Keratinocyte (primary cell): ENCODE measurements around the gene TTLL8. TPM values are rescaled to one million over a fixed set of nuclear protein-coding genes. Genes with fewer than 3 reads are reported as not detected.

Experiments
- DNase-seq: peaks from one replicate; pipeline ENCODE4 v3.0.0-alpha.2; 2011; ENCODE audit warnings: low read depth, missing footprints, low spot score
- FAIRE-seq: peaks from 2 replicates; lab custom pipeline; 2011; peaks lifted over from hg19 to GRCh38; lab: Jason Lieb, UNC
- H2AFZ ChIP-seq: 2 replicates; pipeline ENCODE4 v1.6.0; 2012; ENCODE audit warnings: low read length, control low read depth, inconsistent platforms; ENCODE audit not compliant: control insufficient read depth
- H3K27ac ChIP-seq: 2 replicates; pipeline ENCODE4 v1.5.1; 2011; ENCODE audit warnings: low read length; ENCODE audit not compliant: control insufficient read depth, insufficient read depth
- H3K27me3 ChIP-seq: 3 replicates; pipeline ENCODE4 v1.6.0; 2011; ENCODE audit warnings: low read length; ENCODE audit not compliant: control insufficient read depth, insufficient read depth; ENCODE audit errors: extremely low read depth
- H3K36me3 ChIP-seq, 2 experiments: 2 replicates in 1 of 2; 3 replicates in 1 of 2; pipeline ENCODE4 v1.5.1; 2011; ENCODE audit warnings: low read length in 2 of 2, mild to moderate bottlenecking in 1 of 2; ENCODE audit not compliant: control insufficient read depth in 2 of 2, insufficient read depth in 2 of 2; ENCODE audit errors: extremely low read depth in 1 of 2
- H3K4me1 ChIP-seq: 3 replicates; pipeline ENCODE4 v1.5.1; 2011; ENCODE audit warnings: low read length; ENCODE audit not compliant: control insufficient read depth, insufficient read depth; ENCODE audit errors: extremely low read depth
- H3K4me2 ChIP-seq: 3 replicates; pipeline ENCODE4 v1.6.0; 2011; ENCODE audit warnings: low read depth, low read length; ENCODE audit not compliant: control insufficient read depth, insufficient read depth; ENCODE audit errors: extremely low read depth
- H3K4me3 ChIP-seq, 3 experiments: fragments of 200-600 bp in 1 of 3; sonication (generic) in 1 of 3; 2 replicates in 2 of 3; 3 replicates in 1 of 3; pipeline ENCODE4 v1.5.1; 2011 to 2016; ENCODE audit warnings: low read length in 3 of 3, mild to moderate bottlenecking in 3 of 3, control low read depth in 2 of 3, inconsistent platforms in 1 of 3, low read depth in 1 of 3, mixed read lengths in 1 of 3, mixed run types in 1 of 3, moderate library complexity in 1 of 3; ENCODE audit not compliant: control insufficient read depth in 2 of 3, insufficient read depth in 2 of 3; ENCODE audit errors: extremely low read depth in 1 of 3
- H3K79me2 ChIP-seq: 2 replicates; pipeline ENCODE4 v1.6.0; 2012; ENCODE audit warnings: low read length; ENCODE audit not compliant: control insufficient read depth, insufficient read depth
- H3K9ac ChIP-seq: 3 replicates; pipeline ENCODE4 v1.6.0; 2011; ENCODE audit warnings: low read length; ENCODE audit not compliant: control insufficient read depth, insufficient read depth; ENCODE audit errors: extremely low read depth
- H3K9me1 ChIP-seq: 3 replicates; pipeline ENCODE4 v1.6.0; 2011; ENCODE audit warnings: low read length; ENCODE audit not compliant: control insufficient read depth, insufficient read depth; ENCODE audit errors: extremely low read depth
- H3K9me3 ChIP-seq: 2 replicates; pipeline ENCODE4 v1.5.1; 2012; ENCODE audit warnings: low read depth, low read length; ENCODE audit not compliant: control insufficient read depth
- H4K20me1 ChIP-seq: 3 replicates; pipeline ENCODE4 v1.6.0; 2011; ENCODE audit warnings: low read length; ENCODE audit not compliant: control insufficient read depth, insufficient read depth; ENCODE audit errors: extremely low read depth
- CTCF ChIP-seq, 3 experiments: IDR thresholded peaks in 1 of 3; conservative IDR thresholded peaks in 1 of 3; optimal IDR thresholded peaks in 1 of 3; 2 replicates in 2 of 3; 3 replicates in 1 of 3; pipeline versions ENCODE3 to v1.5.1; 2011; ENCODE audit warnings: low read length in 3 of 3, mild to moderate bottlenecking in 3 of 3, moderate library complexity in 2 of 3, control low read depth in 1 of 3, inconsistent platforms in 1 of 3; ENCODE audit not compliant: insufficient read depth in 2 of 3; ENCODE audit errors: extremely low read depth in 1 of 3
- EZH2 ChIP-seq: IDR thresholded peaks from one replicate; pipeline ENCODE4 v1.6.1; 2012; ENCODE audit warnings: inconsistent platforms, mild to moderate bottlenecking, low read length, moderate library complexity
- dilution Hi-C: fragments of 300-500 bp; cut with MboI; formaldehyde crosslinking; loops from one replicate; pipeline ENCODE4 v1.7.0; 2020; ENCODE audit warnings: low sequenced_read_pairs; ENCODE audit not compliant: extremely low pct_ligation_motif_present
- polyA plus RNA-seq, 5 experiments: library from polyadenylated mRNA; depleted of rRNA in 3 of 5; stranded (reverse) in 3 of 5; stranded (forward) in 1 of 5; unstranded in 1 of 5; fragments of >200 nt; gene quantifications; 1 replicate in 1 of 5; 2 replicates in 3 of 5; 3 replicates in 1 of 5; pipeline versions ENCODE4 v1.2.1 to v1.2.3, GENCODE V29; 2011 to 2012; ENCODE audit warnings: missing spikeins in 2 of 5, low read depth in 1 of 5, low replicate concordance in 1 of 5

TTLL8 gene
- polyA plus RNA-seq, 1 donor (not counting 4 experiments of a cell fraction or from before 2014, with no cell fraction given) = not detected

- Histone ChIP-seq H3K4me3 (no peak overlapping the region), H3K79me2 (no peaks in the 10 kb centered on the region), H3K4me2 (no peak overlapping the region), H3K27me3 (peaks cover 3% of the 10 kb centered on the region), H3K9me3 (peaks cover 2% of the 10 kb centered on the region), H3K36me3 (no peaks in the 10 kb centered on the region), H3K4me1 (peaks cover 17% of the 10 kb centered on the region), H3K27ac (no peak overlapping the region), H4K20me1 (no peaks in the 10 kb centered on the region), H2AFZ (no peak overlapping the region), H3K9ac (no peak overlapping the region), H3K9me1 (no peaks in the 10 kb centered on the region)
- dilution Hi-C loops = no loop called here
- TF ChIP-seq EZH2 (no peak), CTCF (optimal IDR thresholded peaks at IDR 0.05 in 1 of 3, IDR thresholded peaks at IDR 0.05 in 1 of 3, conservative IDR thresholded peaks at IDR 0.05 in 1 of 3; ENCODE audit: extremely low read depth in 1 of 3, insufficient read depth in 2 of 3, low read length in 3 of 3) (no peak)
- no peak for DNase-seq
- FAIRE-seq = no peak
Observed at GRCh38 chr22:50086526-50086925, 28.4 kb upstream of the TTLL8 start.

- Histone ChIP-seq H3K79me2 (no peaks in the 10 kb centered on the region), H2AFZ (no peak within 1 kb of the TSS), H3K4me2 (no peak within 1 kb of the TSS), H3K4me3 (no peak within 1 kb of the TSS), H3K4me1 (peaks cover 17% of the 10 kb centered on the region), H3K9ac (no peak within 1 kb of the TSS), H4K20me1 (no peaks in the 10 kb centered on the region), H3K9me1 (no peaks in the 10 kb centered on the region), H3K27ac (no peak within 1 kb of the TSS), H3K27me3 (peaks cover 3% of the 10 kb centered on the region), H3K36me3 (no peaks in the 10 kb centered on the region), H3K9me3 (peaks cover 2% of the 10 kb centered on the region)
- FAIRE-seq = no peak
- dilution Hi-C loops = no loop called here
- no peak for DNase-seq
- TF ChIP-seq CTCF (optimal IDR thresholded peaks at IDR 0.05 in 1 of 3, IDR thresholded peaks at IDR 0.05 in 1 of 3, conservative IDR thresholded peaks at IDR 0.05 in 1 of 3; ENCODE audit: extremely low read depth in 1 of 3, insufficient read depth in 2 of 3, low read length in 3 of 3) = no peak
- TF ChIP-seq EZH2 = no peak
Observed at GRCh38 chr22:50085211-50085972, 27.3 kb upstream of the TTLL8 start, which contains the start of gene MLC1. TSS of gene MLC1 (minus strand) at chr22:50085426. CDS start at chr22:50084902, 524 bp downstream.
